ENCODE data around the gene TNFRSF1A. TPM values are rescaled to one million over a fixed set of nuclear protein-coding genes. Genes with fewer than 3 reads are reported as not detected.
A peak's percentile ranks its signal among the peaks of the same experiment; 100 is the strongest.

Gene TNFRSF1A
- total and polyA plus RNA-seq, 2 of the 13 experiments (the other 11 are each of a cell fraction or from before 2014, with no cell fraction given): 41.5 to 61.2 TPM

DNA sequence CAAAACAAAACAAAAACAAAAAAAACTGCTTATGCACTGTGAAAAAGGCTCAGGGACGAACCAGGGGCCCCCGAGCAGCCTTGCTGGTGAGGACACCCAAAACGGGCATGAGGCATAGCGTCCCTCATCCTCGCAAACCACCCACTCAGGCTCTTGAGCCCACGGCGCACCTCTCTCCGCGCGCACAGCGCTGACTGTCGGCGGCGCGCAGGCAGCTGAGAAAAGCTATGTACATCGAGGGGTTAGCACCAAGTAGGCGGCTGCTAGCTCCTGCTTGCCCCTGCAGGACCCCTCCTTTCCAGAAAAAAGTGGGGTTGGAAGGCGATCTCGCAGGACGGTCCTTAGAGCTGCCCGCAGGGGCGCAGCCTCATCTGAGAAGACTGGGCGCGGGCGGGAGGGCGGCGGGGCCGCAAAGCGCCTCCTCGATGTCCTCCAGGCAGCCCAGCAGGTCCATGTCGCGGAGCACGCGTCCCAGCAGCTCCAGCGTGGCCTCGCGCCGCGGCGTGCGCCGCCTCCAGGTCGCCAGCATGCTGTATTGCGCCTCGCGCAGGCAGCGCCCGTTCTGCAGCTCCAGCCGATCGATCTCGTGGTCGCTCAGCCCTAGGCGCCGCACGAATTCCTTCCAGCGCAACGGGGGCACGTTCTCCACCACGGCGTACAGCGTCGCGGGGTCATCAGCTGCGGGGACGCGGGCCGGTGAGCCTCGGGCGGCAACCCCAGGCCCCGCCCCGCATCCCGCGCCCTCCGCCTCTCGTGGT is 12.8 kb downstream of the TNFRSF1A start (continued):
- no peak for TF ChIP-seq ZBTB33 (CRISPR knock-in tag; IDR thresholded peaks at IDR 0.05)
- TF ChIP-seq ATRX (CRISPR knock-in tag; IDR thresholded peaks at IDR 0.05; ENCODE audit: borderline replicate concordance): no peak
- no peak for TF ChIP-seq SOX5 (CRISPR knock-in tag; IDR thresholded peaks at IDR 0.05; ENCODE audit: borderline replicate concordance)
- TF ChIP-seq RBFOX2 (IDR thresholded peaks at IDR 0.05; ENCODE audit: low read depth, low read length): peak; percentile 80
- TF ChIP-seq HINFP (CRISPR knock-in tag; IDR thresholded peaks at IDR 0.05; ENCODE audit: low read depth): no peak
- no peak for TF ChIP-seq CTCF (CRISPR knock-in tag; IDR thresholded peaks at IDR 0.05)
